A549 (cell line): ENCODE data around the gene AKAP8.

Experiments
- BHLHE40 ChIP-seq: IDR thresholded peaks from 2 replicates; pipeline ENCODE4 v1.6.1; 2012; ENCODE audit warnings: low read depth, low read length, inconsistent platforms
- CTCF ChIP-seq: fragments of >200 bp; sonication (Bioruptor Twin); formaldehyde crosslinking; IDR thresholded peaks from 3 replicates; pipeline ENCODE4 v1.5.1; 2016

DNA sequence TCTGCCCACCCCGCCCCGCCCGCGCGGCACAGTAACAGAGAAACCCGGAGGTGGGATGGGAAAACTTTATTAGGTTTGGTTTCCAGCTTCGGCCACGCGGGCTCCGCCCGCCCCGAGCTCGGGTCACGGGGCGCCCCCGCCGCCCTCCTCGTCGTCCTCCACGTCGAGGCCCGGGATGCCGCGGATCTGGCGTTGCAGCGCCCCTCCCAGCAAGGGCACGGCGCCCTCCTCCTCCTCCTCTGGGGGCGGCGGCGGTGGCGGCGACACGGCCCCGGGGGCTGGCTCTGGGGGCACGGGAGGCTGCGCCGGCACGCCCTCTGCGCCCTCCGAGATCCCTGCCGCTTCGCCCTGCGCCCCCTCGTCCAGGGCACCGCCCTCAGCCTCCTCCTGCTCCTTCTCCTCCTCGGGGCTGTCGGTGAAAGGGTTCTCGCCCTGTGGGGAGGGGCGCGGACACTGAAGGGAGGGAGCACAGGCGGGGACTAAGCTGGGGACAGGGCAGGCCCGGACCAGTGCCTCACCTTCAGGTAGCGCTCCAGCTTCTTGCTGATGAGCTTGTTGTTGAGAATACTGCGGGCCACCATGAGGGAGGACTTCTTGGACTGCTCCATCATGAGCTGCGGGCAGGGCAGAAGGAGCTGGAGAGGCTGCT is 536 bp upstream of the AKAP8 start:
- TF ChIP-seq BHLHE40 (no peak), CTCF (no peak)
